GM12878 (cell line): ENCODE data around the gene MCTP2. TPM values are rescaled to one million over a fixed set of nuclear protein-coding genes. Genes with fewer than 3 reads are reported as not detected.

Experiments used
- ATAC-seq: fragments of 200-7000 bp; cut with Tn5 transposase; 3 replicates; pipeline ENCODE4 v1.9.1; 2020; ENCODE audit warnings: mild to moderate bottlenecking, moderate library complexity
- BruUV-seq: library from RNA; stranded (reverse); fragments of 400-500 nt; replicated peaks from 2 replicates; lab custom pipeline; 2021; lab: Mats Ljungman, UMichigan
- CTCF ChIA-PET: fragments of 300-600 bp; sonication (Branson Sonifier 250); formaldehyde crosslinking; extraction: SDS; loops from one replicate; lab custom pipeline; 2021; ENCODE audit warnings: inconsistent platforms; lab: Yijun Ruan, JAX
- POLR2A ChIA-PET: fragments of 350-600 bp; formaldehyde crosslinking; extraction: SDS; loops from one replicate; lab custom pipeline; 2021; ENCODE audit warnings: inconsistent platforms; lab: Charles Lee
- RAD21 ChIA-PET: fragments of 300-600 bp; sonication (Branson Sonifier 250); formaldehyde crosslinking; loops from one replicate; lab custom pipeline; 2023; ENCODE audit warnings: antibody characterized with exemption; ENCODE audit not compliant: unreplicated experiment; lab: Charles Lee
- SMC1A ChIA-PET: fragments of 300-600 bp; sonication (Branson Sonifier 250); formaldehyde crosslinking; loops from one replicate; lab custom pipeline; 2023; ENCODE audit not compliant: unreplicated experiment, uncharacterized antibody; lab: Charles Lee
- DNase-seq: peaks from one replicate; pipeline ENCODE4 v3.0.0-alpha.2; 2011; ENCODE audit warnings: low read depth, low spot score
- FAIRE-seq: peaks from 3 replicates; lab custom pipeline; 2011; peaks lifted over from hg19 to GRCh38; lab: Jason Lieb, UNC
- H2AFZ ChIP-seq: 2 replicates; pipeline ENCODE4 v1.6.0; 2011; ENCODE audit warnings: low read depth, low read length, control low read depth; ENCODE audit not compliant: control insufficient read depth
- H3K27ac ChIP-seq: 2 replicates; pipeline ENCODE4 v1.5.1; 2011; ENCODE audit warnings: control low read depth; ENCODE audit not compliant: control insufficient read depth, insufficient read depth
- H3K27me3 ChIP-seq, 2 experiments: replicated peaks in 1 of 2; 2 replicates each; pipeline versions ENCODE4 v1.6.0 to v1.6.1; 2011; ENCODE audit warnings: low read length in 1 of 2; ENCODE audit not compliant: control insufficient read depth in 2 of 2, insufficient read depth in 2 of 2
- H3K36me3 ChIP-seq, 2 experiments: 2 replicates each; pipeline ENCODE4 v1.5.1; 2011; ENCODE audit warnings: low read length in 1 of 2; ENCODE audit not compliant: control insufficient read depth in 2 of 2, insufficient read depth in 2 of 2
- H3K4me1 ChIP-seq: 2 replicates; pipeline ENCODE4 v1.6.1; 2011; ENCODE audit warnings: mild to moderate bottlenecking, low read length, moderate library complexity, mixed read lengths; ENCODE audit not compliant: control insufficient read depth, insufficient read depth
- H3K4me2 ChIP-seq: 2 replicates; pipeline ENCODE4 v1.6.0; 2011; ENCODE audit warnings: control low read depth; ENCODE audit not compliant: control insufficient read depth, insufficient read depth
- H3K4me3 ChIP-seq: fragments of 200-600 bp; sonication (generic); 2 replicates; pipeline ENCODE4 v1.5.1; 2016
- H3K79me2 ChIP-seq: 2 replicates; pipeline ENCODE4 v1.6.0; 2011; ENCODE audit warnings: low read length; ENCODE audit not compliant: control insufficient read depth, insufficient read depth
- H3K9ac ChIP-seq: 2 replicates; pipeline ENCODE4 v1.8.0; 2011; ENCODE audit warnings: low read length, control low read depth, mixed read lengths; ENCODE audit not compliant: control insufficient read depth, insufficient read depth
- H3K9me3 ChIP-seq: replicated peaks from 3 replicates; pipeline ENCODE4 v1.5.1; 2011; ENCODE audit warnings: mild to moderate bottlenecking, low read length; ENCODE audit not compliant: control insufficient read depth, insufficient read depth
- H4K20me1 ChIP-seq: 2 replicates; pipeline ENCODE4 v1.6.0; 2011; ENCODE audit not compliant: control insufficient read depth, insufficient read depth
- ATF3 ChIP-seq: IDR thresholded peaks from 2 replicates; pipeline ENCODE4 v1.6.1; 2011; ENCODE audit warnings: low read depth, mild to moderate bottlenecking, low read length, moderate library complexity, borderline replicate concordance; ENCODE audit errors: extremely low read depth
- ETV6 ChIP-seq, 2 experiments: fragments of 450-650 bp in 1 of 2; IDR thresholded peaks in 1 of 2; conservative IDR thresholded peaks in 1 of 2; 2 replicates each; pipeline ENCODE4 v1.6.1; 2014; ENCODE audit warnings: antibody characterized with exemption in 1 of 2, borderline replicate concordance in 1 of 2, low read depth in 1 of 2, mild to moderate bottlenecking in 1 of 2, moderate library complexity in 1 of 2
- MYC ChIP-seq: IDR thresholded peaks from 2 replicates; pipeline ENCODE4 v1.6.1; 2011; ENCODE audit warnings: mild to moderate bottlenecking, low read length, moderate library complexity, inconsistent platforms; ENCODE audit not compliant: insufficient read depth, insufficient replicate concordance, insufficient read length, severe bottlenecking
- NR2F1 ChIP-seq: fragments of 450-650 bp; conservative IDR thresholded peaks from 2 replicates; pipeline ENCODE4 v1.6.1; 2017; ENCODE audit warnings: mild to moderate bottlenecking
- SMC3 ChIP-seq: IDR thresholded peaks from 2 replicates; pipeline ENCODE4 v1.6.1; 2011; ENCODE audit warnings: low read length, improper control_type of control experiment, borderline replicate concordance
- SP1 ChIP-seq: IDR thresholded peaks from one replicate; pipeline ENCODE4 v1.6.1; 2011; ENCODE audit warnings: low read depth, low read length
- SPI1 ChIP-seq: IDR thresholded peaks from 2 replicates; pipeline ENCODE4 v1.6.1; 2011; ENCODE audit warnings: low read depth, mild to moderate bottlenecking, low read length, moderate library complexity, borderline replicate concordance; ENCODE audit not compliant: insufficient read depth
- SREBF1 ChIP-seq: IDR thresholded peaks from 2 replicates; pipeline ENCODE4 v1.6.1; 2012; ENCODE audit warnings: mild to moderate bottlenecking, low read length
- TBL1XR1 ChIP-seq: IDR thresholded peaks from 2 replicates; pipeline ENCODE4 v1.6.1; 2012; ENCODE audit warnings: low read depth, low read length, improper control_type of control experiment
- ZBTB4 ChIP-seq: fragments of 450-650 bp; formaldehyde crosslinking; IDR thresholded peaks from 2 replicates; pipeline ENCODE4 v1.4.0; 2022; ENCODE audit warnings: mild to moderate bottlenecking, moderate library complexity
- ZNF217 ChIP-seq: fragments of 450-650 bp; IDR thresholded peaks from 2 replicates; pipeline ENCODE4 v1.6.1; 2017; ENCODE audit warnings: antibody characterized with exemption, mild to moderate bottlenecking
- ZZZ3 ChIP-seq: IDR thresholded peaks from 2 replicates; pipeline ENCODE4 v1.6.1; 2011; ENCODE audit warnings: low read depth; ENCODE audit not compliant: control insufficient read depth, insufficient read length
- WGBS: methylation state at CpG from one replicate; pipeline ENCODE4 v1.1.6; 2016; ENCODE audit warnings: low lambda C conversion rate; ENCODE audit not compliant: insufficient replicate concordance, insufficient coverage; ENCODE audit errors: missing lambda C conversion rate; 5-methylcytosine and 5-hydroxymethylcytosine counted together
- in situ Hi-C: fragments of 300-500 bp; cut with MboI; formaldehyde crosslinking; loops from 9 replicates; pipeline ENCODE4 v1.14.3; 2018; ENCODE audit warnings: mixed read lengths
- intact Hi-C: fragments of 100-400 bp; cut with micrococcal nuclease; formaldehyde crosslinking; loops from one replicate; pipeline ENCODE4 v1.14.2; 2022; ENCODE audit not compliant: unreplicated experiment
- polyA plus RNA-seq, 11 experiments: library from polyadenylated mRNA; depleted of rRNA in 4 of 11; unstranded in 6 of 11; stranded (reverse) in 5 of 11; fragments of >200 nt; fragmentation: Nextera tagmentation in 4 of 11; fragmentation: Illumina TruSeq in 1 of 11; extraction: Ambion mirVana in 4 of 11; extraction: Trizol in 1 of 11; gene quantifications; 1 replicate in 1 of 11; 2 replicates in 10 of 11; pipeline versions ENCODE4 v1.2.1 to v1.2.3, GENCODE V29; 2011 to 2016; ENCODE audit warnings: inconsistent platforms in 2 of 11, missing spikeins in 2 of 11, low read depth in 1 of 11
- total RNA-seq, 4 experiments: library from RNA; depleted of rRNA in 3 of 4; stranded (reverse); fragments of >200 nt in 3 of 4; fragmentation: Illumina TruSeq in 1 of 4; extraction: Trizol in 1 of 4; gene quantifications; 2 replicates each; pipeline versions ENCODE4 v1.2.1 to v1.2.3, GENCODE V29; 2013 to 2021
- TF ChIP-seq, protein P1 (sequence below): fragments of 450-650 bp; IDR thresholded peaks from 2 replicates; pipeline ENCODE4 v1.6.1; 2016; ENCODE audit warnings: mild to moderate bottlenecking, moderate library complexity, borderline replicate concordance

MCTP2 gene
- total and polyA plus RNA-seq, 10 of the 15 experiments (the other 5 are each of a cell fraction or from before 2014, with no cell fraction given), result 0.24 to 48.5 (median 0.88) TPM

- POLR2A ChIA-PET, result no interaction called here
- H4K20me1 ChIP-seq, result no peaks in the 10 kb centered on the region
- no peak overlapping the region for H3K27ac ChIP-seq
- no peaks in the 10 kb centered on the region for H3K79me2 ChIP-seq
- H3K4me3 ChIP-seq, result no peak overlapping the region
- in situ Hi-C loops, result no loop called here
- WGBS, result 0% methylated on average over 1 of the region's 1 CpG
- RAD21 ChIA-PET, result no interaction called here
- no peak for FAIRE-seq
- no peak overlapping the region for H3K9ac ChIP-seq
- no peaks in the 10 kb centered on the region for H3K36me3 ChIP-seq
- no TSS peak for BruUV-seq
- TF ChIP-seq ZBTB4 (CRISPR knock-in tag) (no peak), ETV6 (conservative IDR thresholded peaks at IDR 0.05 in 1 of 2, IDR thresholded peaks at IDR 0.05 in 1 of 2; ENCODE audit: borderline replicate concordance in 1 of 2, low read depth in 1 of 2) (no peak), SP1 (no peak), SREBF1 (no peak), TBL1XR1 (no peak), ZNF217 (no peak), SPI1 (no peak), SMC3 (no peak), ZZZ3 (no peak), ATF3 (no peak), NR2F1 (no peak), MYC (no peak)
- TF ChIP-seq, protein P1, sequence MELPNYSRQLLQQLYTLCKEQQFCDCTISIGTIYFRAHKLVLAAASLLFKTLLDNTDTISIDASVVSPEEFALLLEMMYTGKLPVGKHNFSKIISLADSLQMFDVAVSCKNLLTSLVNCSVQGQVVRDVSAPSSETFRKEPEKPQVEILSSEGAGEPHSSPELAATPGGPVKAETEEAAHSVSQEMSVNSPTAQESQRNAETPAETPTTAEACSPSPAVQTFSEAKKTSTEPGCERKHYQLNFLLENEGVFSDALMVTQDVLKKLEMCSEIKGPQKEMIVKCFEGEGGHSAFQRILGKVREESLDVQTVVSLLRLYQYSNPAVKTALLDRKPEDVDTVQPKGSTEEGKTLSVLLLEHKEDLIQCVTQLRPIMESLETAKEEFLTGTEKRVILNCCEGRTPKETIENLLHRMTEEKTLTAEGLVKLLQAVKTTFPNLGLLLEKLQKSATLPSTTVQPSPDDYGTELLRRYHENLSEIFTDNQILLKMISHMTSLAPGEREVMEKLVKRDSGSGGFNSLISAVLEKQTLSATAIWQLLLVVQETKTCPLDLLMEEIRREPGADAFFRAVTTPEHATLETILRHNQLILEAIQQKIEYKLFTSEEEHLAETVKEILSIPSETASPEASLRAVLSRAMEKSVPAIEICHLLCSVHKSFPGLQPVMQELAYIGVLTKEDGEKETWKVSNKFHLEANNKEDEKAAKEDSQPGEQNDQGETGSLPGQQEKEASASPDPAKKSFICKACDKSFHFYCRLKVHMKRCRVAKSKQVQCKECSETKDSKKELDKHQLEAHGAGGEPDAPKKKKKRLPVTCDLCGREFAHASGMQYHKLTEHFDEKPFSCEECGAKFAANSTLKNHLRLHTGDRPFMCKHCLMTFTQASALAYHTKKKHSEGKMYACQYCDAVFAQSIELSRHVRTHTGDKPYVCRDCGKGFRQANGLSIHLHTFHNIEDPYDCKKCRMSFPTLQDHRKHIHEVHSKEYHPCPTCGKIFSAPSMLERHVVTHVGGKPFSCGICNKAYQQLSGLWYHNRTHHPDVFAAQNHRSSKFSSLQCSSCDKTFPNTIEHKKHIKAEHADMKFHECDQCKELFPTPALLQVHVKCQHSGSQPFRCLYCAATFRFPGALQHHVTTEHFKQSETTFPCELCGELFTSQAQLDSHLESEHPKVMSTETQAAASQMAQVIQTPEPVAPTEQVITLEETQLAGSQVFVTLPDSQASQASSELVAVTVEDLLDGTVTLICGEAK, result no peak
- H2AFZ ChIP-seq, result no peak overlapping the region
- H3K4me1 ChIP-seq, result no peaks in the 10 kb centered on the region
- CTCF ChIA-PET, result interaction anchor here (0.9 kb wide), 1 partner anchor 19 kb away, joined by 3 read pairs; no protein-coding TSS in a partner anchor
- no peak overlapping the region for H3K4me2 ChIP-seq
- ATAC-seq, result no peak
- intact Hi-C loops, result no loop called here
- H3K27me3 ChIP-seq, result no peaks in the 10 kb centered on the region
- DNase-seq, result no peak
- SMC1A ChIA-PET, result interaction anchor here (1.0 to 2.4 kb wide), 3 partner anchors 12 to 112 kb away, joined by 3 to 7 read pairs (median 4); no protein-coding TSS in a partner anchor
- no peaks in the 10 kb centered on the region for H3K9me3 ChIP-seq
Measured at GRCh38 chr15:94432279-94432678, 200.9 kb downstream of the MCTP2 start.
